ENCODE data around the gene XPR1.
A peak's percentile ranks its signal among the peaks of the same experiment; 100 is the strongest.
"Not testable (repeated sequence)": the region's sequence is repeated elsewhere in the genome, so short reads cannot be mapped to it uniquely, and the experiment has no call there.

XPR1 gene

DNA sequence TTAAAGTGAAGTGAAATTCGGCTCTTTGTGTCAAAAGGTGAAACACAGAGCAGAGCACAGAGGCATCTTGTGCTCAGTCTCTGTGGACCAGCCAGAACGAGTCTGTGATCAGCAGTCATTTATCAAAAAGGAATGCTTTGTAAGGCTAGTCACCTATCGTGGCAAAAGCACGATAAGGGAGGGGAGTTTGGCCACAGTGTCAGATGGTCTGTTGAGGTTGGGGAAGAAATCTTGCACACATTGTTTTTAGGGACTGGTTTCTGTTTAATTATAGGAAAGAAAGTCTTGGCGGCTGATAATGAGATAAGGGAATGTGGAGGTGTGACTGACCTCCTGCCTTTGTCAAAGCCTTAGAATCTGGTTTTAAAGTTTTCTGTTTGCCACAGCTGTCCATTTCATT lies 222.6 kb downstream of the XPR1 start:
- Histone ChIP-seq H2AFZ (ENCODE audit: low read length) (no peak overlapping the region), H3K27me3 (ENCODE audit: insufficient read depth, low read length, poor library complexity, severe bottlenecking) (no peaks in the 10 kb centered on the region), H3K9ac (ENCODE audit: low read depth, low read length, poor library complexity, severe bottlenecking) (peak overlapping the region; percentile 31), H3K36me3 (ENCODE audit: insufficient read depth, low read length) (no peaks in the 10 kb centered on the region), H3K9me2 (replicated peaks; ENCODE audit: low read depth, low read length) (no peaks in the 10 kb centered on the region), H3K4me2 (ENCODE audit: low read depth, low read length, poor library complexity, severe bottlenecking) (peak overlapping the region; percentile 70), H3F3A (ENCODE audit: low read depth) (no peaks in the 10 kb centered on the region), H4K20me1 (ENCODE audit: insufficient read depth, low read length, poor library complexity, severe bottlenecking) (no peaks in the 10 kb centered on the region), H3K9me3 (ENCODE audit: insufficient read depth, low read depth, low read length) (no peaks in the 10 kb centered on the region), H3K4me3 (ENCODE audit: low read length, poor library complexity, severe bottlenecking) (peak overlapping the region; percentile 19), H3K79me2 (ENCODE audit: insufficient read depth, low read length) (no peaks in the 10 kb centered on the region), H3K4me1 (ENCODE audit: insufficient read depth, low read length, poor library complexity, severe bottlenecking) (peaks cover 37% of the 10 kb centered on the region)
- TF ChIP-seq CTCF (conservative IDR thresholded peaks at IDR 0.05; ENCODE audit: low read length) (no peak), EZH2phosphoT487 (IDR thresholded peaks at IDR 0.05; ENCODE audit: borderline replicate concordance) (no peak)

GRCh38 chr1:180857947-180858725 lies 226.3 kb downstream of the XPR1 start:
- H3K27me3 ChIP-seq (ENCODE audit: insufficient read depth, low read length, poor library complexity, severe bottlenecking); H3F3A ChIP-seq (ENCODE audit: low read depth); H3K9me2 ChIP-seq (replicated peaks; ENCODE audit: low read depth, low read length); H4K20me1 ChIP-seq (ENCODE audit: insufficient read depth, low read length, poor library complexity, severe bottlenecking); H3K4me3 ChIP-seq (ENCODE audit: low read length, poor library complexity, severe bottlenecking); H3K9ac ChIP-seq (ENCODE audit: low read depth, low read length, poor library complexity, severe bottlenecking); H3K4me2 ChIP-seq (ENCODE audit: low read depth, low read length, poor library complexity, severe bottlenecking); H3K36me3 ChIP-seq (ENCODE audit: insufficient read depth, low read length); H3K9me3 ChIP-seq (ENCODE audit: insufficient read depth, low read depth, low read length); H3K79me2 ChIP-seq (ENCODE audit: insufficient read depth, low read length); H2AFZ ChIP-seq (ENCODE audit: low read length): not testable (repeated sequence)
- H3K4me1 ChIP-seq (ENCODE audit: insufficient read depth, low read length, poor library complexity, severe bottlenecking) = peaks cover 18% of the 10 kb centered on the region

- Histone ChIP-seq H3K27me3 (ENCODE audit: insufficient read depth, low read length, poor library complexity, severe bottlenecking) (no peaks in the 10 kb centered on the region), H3K9ac (ENCODE audit: low read depth, low read length, poor library complexity, severe bottlenecking) (no peak overlapping the region), H4K20me1 (ENCODE audit: insufficient read depth, low read length, poor library complexity, severe bottlenecking) (no peaks in the 10 kb centered on the region), H3K9me3 (ENCODE audit: insufficient read depth, low read depth, low read length) (no peaks in the 10 kb centered on the region), H3F3A (ENCODE audit: low read depth) (no peaks in the 10 kb centered on the region), H3K4me3 (ENCODE audit: low read length, poor library complexity, severe bottlenecking) (no peak overlapping the region), H3K4me2 (ENCODE audit: low read depth, low read length, poor library complexity, severe bottlenecking) (no peak overlapping the region), H2AFZ (ENCODE audit: low read length) (no peak overlapping the region), H3K9me2 (replicated peaks; ENCODE audit: low read depth, low read length) (no peaks in the 10 kb centered on the region), H3K36me3 (ENCODE audit: insufficient read depth, low read length) (no peaks in the 10 kb centered on the region), H3K4me1 (ENCODE audit: insufficient read depth, low read length, poor library complexity, severe bottlenecking) (peaks cover 7% of the 10 kb centered on the region), H3K79me2 (ENCODE audit: insufficient read depth, low read length) (no peaks in the 10 kb centered on the region)
- TF ChIP-seq EZH2phosphoT487 (IDR thresholded peaks at IDR 0.05; ENCODE audit: borderline replicate concordance) (no peak), CTCF (conservative IDR thresholded peaks at IDR 0.05; ENCODE audit: low read length) (no peak)
These were observed 227.5 kb downstream of the XPR1 start for GRCh38 chr1:180859306-180859705.

GRCh38 chr1:180860535-180860934 lies 228.7 kb downstream of the XPR1 start:
- H3K36me3 ChIP-seq (ENCODE audit: insufficient read depth, low read length) = no peaks in the 10 kb centered on the region
- no peak overlapping the region for H3K4me3 ChIP-seq (ENCODE audit: low read length, poor library complexity, severe bottlenecking)
- TF ChIP-seq CTCF (conservative IDR thresholded peaks at IDR 0.05; ENCODE audit: low read length) (no peak), EZH2phosphoT487 (IDR thresholded peaks at IDR 0.05; ENCODE audit: borderline replicate concordance) (no peak)
- no peaks in the 10 kb centered on the region for H3F3A ChIP-seq (ENCODE audit: low read depth)
- H4K20me1 ChIP-seq (ENCODE audit: insufficient read depth, low read length, poor library complexity, severe bottlenecking) = no peaks in the 10 kb centered on the region
- no peak overlapping the region for H3K9ac ChIP-seq (ENCODE audit: low read depth, low read length, poor library complexity, severe bottlenecking)
- H3K27me3 ChIP-seq (ENCODE audit: insufficient read depth, low read length, poor library complexity, severe bottlenecking) = no peaks in the 10 kb centered on the region
- H2AFZ ChIP-seq (ENCODE audit: low read length) = no peak overlapping the region
- H3K79me2 ChIP-seq (ENCODE audit: insufficient read depth, low read length) = no peaks in the 10 kb centered on the region
- no peaks in the 10 kb centered on the region for H3K4me1 ChIP-seq (ENCODE audit: insufficient read depth, low read length, poor library complexity, severe bottlenecking)
- no peak overlapping the region for H3K4me2 ChIP-seq (ENCODE audit: low read depth, low read length, poor library complexity, severe bottlenecking)
- no peaks in the 10 kb centered on the region for H3K9me2 ChIP-seq (replicated peaks; ENCODE audit: low read depth, low read length)
- no peaks in the 10 kb centered on the region for H3K9me3 ChIP-seq (ENCODE audit: insufficient read depth, low read depth, low read length)

Data from Loucy (cell line).